Measurements from ENCODE around the gene CYP2B6. TPM values are rescaled to one million over a fixed set of nuclear protein-coding genes. Genes with fewer than 3 reads are reported as not detected.

CYP2B6 gene
- polyA plus RNA-seq (2011; rRNA removed) (not detected in 2 replicates), polyA minus RNA-seq (2011; rRNA and poly(A)+ RNA removed) (not detected in 2 replicates)

DNA sequence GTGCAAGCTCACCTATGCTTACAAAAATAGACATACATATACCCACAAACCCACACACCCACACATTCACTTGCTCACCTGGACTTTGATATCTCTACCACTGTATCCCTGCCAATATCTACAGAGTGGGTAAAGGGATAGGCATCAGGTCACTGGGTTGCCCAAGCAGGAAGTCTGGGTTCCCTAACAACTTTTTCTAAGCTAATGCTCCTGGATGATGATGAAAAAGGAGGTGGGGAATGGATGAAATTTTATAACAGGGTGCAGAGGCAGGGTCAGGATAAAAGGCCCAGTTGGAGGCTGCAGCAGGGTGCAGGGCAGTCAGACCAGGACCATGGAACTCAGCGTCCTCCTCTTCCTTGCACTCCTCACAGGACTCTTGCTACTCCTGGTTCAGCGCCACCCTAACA lies at the start of gene CYP2B6:
Gene CYP2B6 (plus strand): TSS at position 311 of the 410 bp plus-strand sequence. CDS start 24 bp downstream, at position 335.
- ChIA-PET POLR2A (no interaction called here), CTCF (no interaction called here)
- H3K27ac ChIP-seq (ENCODE audit: low read depth, low read length), result no peak within 1 kb of the TSS
- H3K9me3 ChIP-seq (ENCODE audit: control insufficient read depth, insufficient read depth, low read length), result no peaks in the 10 kb centered on the region
- no peak for DNase-seq (ENCODE audit: low read depth, low spot score)
- H3K4me3 ChIP-seq (ENCODE audit: low read depth, low read length), result no peak within 1 kb of the TSS
- TF ChIP-seq, protein P1, sequence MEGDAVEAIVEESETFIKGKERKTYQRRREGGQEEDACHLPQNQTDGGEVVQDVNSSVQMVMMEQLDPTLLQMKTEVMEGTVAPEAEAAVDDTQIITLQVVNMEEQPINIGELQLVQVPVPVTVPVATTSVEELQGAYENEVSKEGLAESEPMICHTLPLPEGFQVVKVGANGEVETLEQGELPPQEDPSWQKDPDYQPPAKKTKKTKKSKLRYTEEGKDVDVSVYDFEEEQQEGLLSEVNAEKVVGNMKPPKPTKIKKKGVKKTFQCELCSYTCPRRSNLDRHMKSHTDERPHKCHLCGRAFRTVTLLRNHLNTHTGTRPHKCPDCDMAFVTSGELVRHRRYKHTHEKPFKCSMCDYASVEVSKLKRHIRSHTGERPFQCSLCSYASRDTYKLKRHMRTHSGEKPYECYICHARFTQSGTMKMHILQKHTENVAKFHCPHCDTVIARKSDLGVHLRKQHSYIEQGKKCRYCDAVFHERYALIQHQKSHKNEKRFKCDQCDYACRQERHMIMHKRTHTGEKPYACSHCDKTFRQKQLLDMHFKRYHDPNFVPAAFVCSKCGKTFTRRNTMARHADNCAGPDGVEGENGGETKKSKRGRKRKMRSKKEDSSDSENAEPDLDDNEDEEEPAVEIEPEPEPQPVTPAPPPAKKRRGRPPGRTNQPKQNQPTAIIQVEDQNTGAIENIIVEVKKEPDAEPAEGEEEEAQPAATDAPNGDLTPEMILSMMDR (IDR thresholded peaks at IDR 0.05; ENCODE audit: low read depth, low read length), result no peak
- H3K27me3 ChIP-seq (ENCODE audit: control insufficient read depth, insufficient read depth, low read length), result peaks cover 4% of the 10 kb centered on the region

DNA sequence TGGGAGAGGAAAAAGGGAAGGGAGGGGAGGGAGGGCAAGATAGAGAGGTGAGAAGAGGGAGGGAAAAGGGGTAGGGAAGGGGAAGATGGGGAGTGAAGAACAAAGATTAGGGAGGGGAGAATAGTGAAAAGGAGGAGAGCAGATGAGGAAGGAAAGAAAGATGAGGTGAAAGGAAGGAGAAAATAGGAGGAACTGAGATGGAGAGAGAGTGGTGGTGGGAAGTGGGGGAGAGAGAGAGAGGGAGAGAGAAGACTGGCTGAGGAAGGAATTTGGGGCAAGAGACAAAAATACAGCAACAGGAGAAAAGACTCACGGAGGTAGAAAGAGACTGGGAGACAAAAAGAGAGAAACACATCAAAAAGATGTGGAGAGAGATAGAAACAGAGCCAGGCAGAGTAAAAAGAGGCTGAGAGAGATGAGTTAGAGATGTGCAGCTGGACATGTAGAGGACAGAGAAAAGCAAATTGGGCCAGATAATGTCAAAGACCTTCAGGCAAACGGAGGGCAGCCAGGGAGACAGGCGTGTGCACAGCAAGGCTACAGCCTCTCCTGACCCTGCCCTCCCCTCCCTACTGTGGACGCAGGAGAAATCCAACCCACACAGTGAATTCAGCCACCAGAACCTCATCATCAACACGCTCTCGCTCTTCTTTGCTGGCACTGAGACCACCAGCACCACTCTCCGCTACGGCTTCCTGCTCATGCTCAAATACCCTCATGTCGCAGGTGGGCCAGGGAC lies 49.4 kb upstream of the CYP2B6 start:
- TF ChIP-seq, protein P1 (IDR thresholded peaks at IDR 0.05; ENCODE audit: low read depth, low read length), result no peak
- POLR2A ChIA-PET, result no interaction called here
- Histone ChIP-seq H3K27me3 (ENCODE audit: control insufficient read depth, insufficient read depth, low read length) (no peaks in the 10 kb centered on the region), H3K9me3 (ENCODE audit: control insufficient read depth, insufficient read depth, low read length) (no peaks in the 10 kb centered on the region), H3K4me3 (ENCODE audit: low read depth, low read length) (no peak overlapping the region), H3K27ac (ENCODE audit: low read depth, low read length) (no peak overlapping the region)
- CTCF ChIA-PET, result no interaction called here
- no peak for DNase-seq (ENCODE audit: low read depth, low spot score)

DNA sequence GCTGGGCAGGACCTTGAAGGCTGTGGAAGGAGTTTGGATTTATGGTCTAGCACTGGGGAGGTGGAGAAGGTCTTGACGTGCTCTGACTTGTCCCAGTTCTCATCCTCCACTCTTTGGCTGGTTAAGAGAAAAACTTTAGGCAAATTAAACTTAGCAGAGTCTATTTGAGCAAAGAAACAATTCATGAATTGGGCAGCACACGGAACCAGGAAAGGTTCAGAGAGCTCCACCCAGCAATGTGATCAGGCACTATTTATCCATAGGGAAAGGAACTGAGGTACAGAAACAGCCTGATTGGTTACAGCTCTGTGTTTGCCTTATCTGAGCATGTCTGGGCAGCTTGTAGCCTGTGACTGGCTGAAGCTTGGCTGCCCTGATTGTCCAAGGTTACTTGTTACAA lies 45.4 kb upstream of the CYP2B6 start:
- no peak overlapping the region for H3K27ac ChIP-seq (ENCODE audit: low read depth, low read length)
- CTCF ChIA-PET, result no interaction called here

DNA sequence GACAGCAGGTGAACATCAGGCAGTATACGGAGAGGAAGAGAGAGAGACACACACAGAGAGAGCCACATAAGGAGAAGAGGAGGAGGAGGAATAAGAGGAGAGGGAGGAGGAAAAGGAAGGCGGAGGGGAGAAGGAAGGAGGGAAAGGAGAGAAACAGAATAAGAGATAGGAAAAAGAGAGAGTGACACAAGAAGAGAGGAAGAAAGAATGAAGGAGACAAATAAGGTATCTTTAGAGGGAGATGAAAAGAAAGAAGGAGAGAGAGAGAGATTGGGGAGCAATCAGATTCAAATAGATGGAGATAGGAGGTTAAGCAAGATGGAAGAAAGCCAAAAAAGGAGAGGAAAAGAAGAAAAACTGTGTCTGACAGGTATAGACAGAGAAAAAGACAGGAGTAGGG lies 44.0 kb upstream of the CYP2B6 start:
- CTCF ChIA-PET, result no interaction called here
- no peak overlapping the region for H3K27ac ChIP-seq (ENCODE audit: low read depth, low read length)
- DNase-seq (ENCODE audit: low read depth, low spot score), result no peak

More for the DNA sequence above, 45.4 kb upstream of the CYP2B6 start:
- Histone ChIP-seq H3K4me3 (ENCODE audit: low read depth, low read length) (no peak overlapping the region), H3K27me3 (ENCODE audit: control insufficient read depth, insufficient read depth, low read length) (no peaks in the 10 kb centered on the region), H3K9me3 (ENCODE audit: control insufficient read depth, insufficient read depth, low read length) (no peaks in the 10 kb centered on the region)
- POLR2A ChIA-PET, result no interaction called here
- DNase-seq (ENCODE audit: low read depth, low spot score), result no peak
- TF ChIP-seq, protein P1 (IDR thresholded peaks at IDR 0.05; ENCODE audit: low read depth, low read length), result no peak

DNA sequence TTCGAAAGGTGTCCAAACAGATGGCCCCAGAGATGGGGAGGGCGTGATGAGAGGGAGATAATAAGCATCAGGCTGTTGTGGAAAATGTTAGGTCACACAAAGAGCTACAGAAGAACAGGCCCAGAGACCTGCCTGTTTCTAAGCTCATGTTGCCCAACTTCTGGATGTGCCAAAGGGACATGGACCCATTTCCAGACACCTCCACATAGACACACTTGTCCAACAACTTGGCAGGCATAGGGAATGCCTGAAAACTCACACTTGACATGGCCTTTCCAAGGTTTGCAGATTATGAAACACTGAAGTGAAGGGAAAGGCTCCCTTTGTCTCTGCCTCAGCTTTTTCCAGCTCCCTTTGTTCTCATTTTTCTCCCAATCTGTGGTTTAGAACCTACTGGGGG lies 43.5 kb upstream of the CYP2B6 start:
- POLR2A ChIA-PET, result no interaction called here
- H3K4me3 ChIP-seq (ENCODE audit: low read depth, low read length), result no peak overlapping the region
- no peaks in the 10 kb centered on the region; the same call in 1 of the 2 replicates for H3K9me3 ChIP-seq (ENCODE audit: control insufficient read depth, insufficient read depth, low read length)
- DNase-seq (ENCODE audit: low read depth, low spot score), result no peak
- no peaks in the 10 kb centered on the region for H3K27me3 ChIP-seq (ENCODE audit: control insufficient read depth, insufficient read depth, low read length)
- no peak overlapping the region for H3K27ac ChIP-seq (ENCODE audit: low read depth, low read length)
- TF ChIP-seq, protein P1 (IDR thresholded peaks at IDR 0.05; ENCODE audit: low read depth, low read length), result no peak
- CTCF ChIA-PET, result no interaction called here

More for the DNA sequence above, 44.0 kb upstream of the CYP2B6 start:
- Histone ChIP-seq H3K27me3 (ENCODE audit: control insufficient read depth, insufficient read depth, low read length) (no peaks in the 10 kb centered on the region), H3K9me3 (ENCODE audit: control insufficient read depth, insufficient read depth, low read length) (no peaks in the 10 kb centered on the region; the same call in 1 of the 2 replicates), H3K4me3 (ENCODE audit: low read depth, low read length) (no peak overlapping the region)
- POLR2A ChIA-PET, result no interaction called here
- TF ChIP-seq, protein P1 (IDR thresholded peaks at IDR 0.05; ENCODE audit: low read depth, low read length), result no peak
